Erythroblast (primary cell): ENCODE results near the gene LRBA.

Source experiments
- DNase-seq, 2 experiments: peaks; one replicate each; lab custom pipeline; 2025; lab: John Stamatoyannopoulos, UW
- GATA1 ChIP-seq: IDR thresholded peaks from 2 replicates; pipeline ENCODE4 v1.6.1; 2011; ENCODE audit warnings: low read depth, mild to moderate bottlenecking, control low read depth, low read length, moderate library complexity
- POLR2A ChIP-seq: IDR thresholded peaks from 2 replicates; pipeline ENCODE4 v1.6.1; 2011; ENCODE audit warnings: mild to moderate bottlenecking, low read length

Gene LRBA

GRCh38 chr4:150497612-150498011, 517.5 kb downstream of the LRBA start:
- TF ChIP-seq GATA1 = no peak
- no peak for TF ChIP-seq POLR2A
- DNase-seq = no peak

GRCh38 chr4:150495550-150495949, 519.5 kb downstream of the LRBA start:
- no peak for TF ChIP-seq POLR2A
- TF ChIP-seq GATA1 = no peak
- no peak for DNase-seq

- TF ChIP-seq POLR2A (no peak), GATA1 (no peak)
These were observed 521.2 kb downstream of the LRBA start for GRCh38 chr4:150493851-150494250.

GRCh38 chr4:150491132-150492049, 523.7 kb downstream of the LRBA start:
- no peak for DNase-seq
- TF ChIP-seq POLR2A (no peak), GATA1 (no peak)

More at GRCh38 chr4:150493851-150494250, 521.2 kb downstream of the LRBA start:
- DNase-seq = no peak

GRCh38 chr4:150482581-150482980, 532.5 kb downstream of the LRBA start:
- TF ChIP-seq GATA1 (no peak), POLR2A (no peak)
- no peak for DNase-seq

- no peak for DNase-seq
- no peak for TF ChIP-seq POLR2A
- no peak for TF ChIP-seq GATA1
These were observed 535.4 kb downstream of the LRBA start for GRCh38 chr4:150479657-150480056.

GRCh38 chr4:150477869-150478268, 537.2 kb downstream of the LRBA start:
- no peak for DNase-seq
- TF ChIP-seq POLR2A (no peak), GATA1 (no peak)

GRCh38 chr4:150476776-150477175, 538.3 kb downstream of the LRBA start:
- no peak for DNase-seq
- TF ChIP-seq POLR2A (no peak), GATA1 (no peak)

- no peak for TF ChIP-seq GATA1
- no peak for TF ChIP-seq POLR2A
- no peak for DNase-seq
These were observed 539.3 kb downstream of the LRBA start for GRCh38 chr4:150475763-150476162.

- TF ChIP-seq POLR2A (no peak), GATA1 (no peak)
- no peak for DNase-seq
These were observed 550.6 kb downstream of the LRBA start for GRCh38 chr4:150464523-150464922.

- DNase-seq = no peak
- TF ChIP-seq POLR2A = no peak
- TF ChIP-seq GATA1 = no peak
These were observed 552.3 kb downstream of the LRBA start for GRCh38 chr4:150462743-150463142.

GRCh38 chr4:150461957-150462356, 553.1 kb downstream of the LRBA start:
- no peak for TF ChIP-seq POLR2A
- no peak for TF ChIP-seq GATA1
- DNase-seq = no peak

GRCh38 chr4:150457802-150458201, 557.3 kb downstream of the LRBA start:
- TF ChIP-seq POLR2A (no peak), GATA1 (no peak)
- DNase-seq = no peak

GRCh38 chr4:150451883-150452282, 563.2 kb downstream of the LRBA start:
- DNase-seq = no peak
- TF ChIP-seq GATA1 = no peak
- no peak for TF ChIP-seq POLR2A

- DNase-seq = no peak
- TF ChIP-seq GATA1 (no peak), POLR2A (no peak)
These were observed 567.7 kb downstream of the LRBA start for GRCh38 chr4:150447356-150447755.
